Measurements from ENCODE around the gene DNAH5. TPM values are rescaled to one million over a fixed set of nuclear protein-coding genes. Genes with fewer than 3 reads are reported as not detected.

The DNAH5 gene
- total and polyA plus RNA-seq, 2 of the 8 experiments (the other 6 are each of a cell fraction or from before 2014, with no cell fraction given) = 0.30 to 0.73 TPM

- H2AFZ ChIP-seq (ENCODE audit: low read length) = no peak overlapping the region
- H3K79me2 ChIP-seq (ENCODE audit: control insufficient read depth in 1 of 2, insufficient read depth in 2 of 2, low read length in 2 of 2) = no peaks in the 10 kb centered on the region
- peaks cover 0 to 4% of the 10 kb centered on the region in 2 experiments; a peak in 1 of 4 replicates for H3K9me3 ChIP-seq (ENCODE audit: insufficient read depth in 2 of 2, low read depth in 1 of 2, low read length in 1 of 2)
- no peak overlapping the region for H3K4me3 ChIP-seq (ENCODE audit: extremely low read depth in 1 of 4, insufficient read depth in 2 of 4, low read depth in 3 of 4, low read length in 4 of 4)
- H3K36me3 ChIP-seq (ENCODE audit: control insufficient read depth in 2 of 4, insufficient read depth in 4 of 4, low read length in 3 of 4) = no peaks in the 10 kb centered on the region
- H3K23ac ChIP-seq (ENCODE audit: insufficient read length) = no peak overlapping the region
- no peaks in the 10 kb centered on the region for H3K79me1 ChIP-seq (ENCODE audit: low read depth, low read length)
- no peak overlapping the region for H3K27ac ChIP-seq (ENCODE audit: low read depth, low read length)
- H2BK15ac ChIP-seq (ENCODE audit: low read length) = no peak overlapping the region
- no peak overlapping the region for H4K91ac ChIP-seq (replicated peaks; ENCODE audit: insufficient read length, low read length)
- H2BK20ac ChIP-seq (ENCODE audit: low read length) = no peak overlapping the region
- no peak overlapping the region for H3K9ac ChIP-seq (replicated peaks in 1 of 4; ENCODE audit: extremely low read depth in 1 of 4, low read depth in 3 of 4, low read length in 3 of 4)
- no peak overlapping the region for H3K18ac ChIP-seq (ENCODE audit: extremely low read depth, low read length)
- H2BK120ac ChIP-seq (replicated peaks; ENCODE audit: low read depth, low read length) = no peak overlapping the region
- H3K4ac ChIP-seq (replicated peaks; ENCODE audit: insufficient read length, low read depth, low read length) = no peak overlapping the region
- no peak overlapping the region for H3K14ac ChIP-seq (ENCODE audit: insufficient read length)
- no peaks in the 10 kb centered on the region for H3K4me1 ChIP-seq (replicated peaks in 1 of 4; ENCODE audit: control insufficient read depth in 3 of 4, insufficient read depth in 4 of 4, low read length in 3 of 4)
- H3K23me2 ChIP-seq (ENCODE audit: low read depth, low read length) = no peaks in the 10 kb centered on the region
- no peak overlapping the region for H2BK5ac ChIP-seq (ENCODE audit: low read depth, low read length)
- H3K56ac ChIP-seq (replicated peaks; ENCODE audit: insufficient read length, low read depth, low read length) = no peak overlapping the region
- CTCF ChIA-PET (ENCODE audit: partially characterized antibody) = interaction anchor here (1.2 to 1.3 kb wide), 2 partner anchors 12 to 18 kb away, joined by 3 read pairs; no protein-coding TSS in a partner anchor
- H4K8ac ChIP-seq (ENCODE audit: extremely low read depth, insufficient read depth, low read length) = no peak overlapping the region
- H2BK12ac ChIP-seq (ENCODE audit: low read depth, low read length) = no peak overlapping the region
- POLR2A ChIA-PET (ENCODE audit: partially characterized antibody) = no interaction called here
- TF ChIP-seq ASH2L (IDR thresholded peaks at IDR 0.05; ENCODE audit: low read length) (no peak), SP1 (IDR thresholded peaks at IDR 0.05; ENCODE audit: low read depth, low read length) (no peak), MAFK (IDR thresholded peaks at IDR 0.05; ENCODE audit: low read depth, low read length) (no peak), SUZ12 (IDR thresholded peaks at IDR 0.05; ENCODE audit: low read length) (no peak), RBBP5 (IDR thresholded peaks at IDR 0.05; ENCODE audit: borderline replicate concordance, low read depth, low read length) (no peak), SIRT6 (IDR thresholded peaks at IDR 0.05; ENCODE audit: low read length) (no peak)
- H3K27me3 ChIP-seq (replicated peaks in 1 of 4; ENCODE audit: control insufficient read depth in 3 of 4, extremely low read depth in 1 of 4, insufficient read depth in 3 of 4, low read length in 3 of 4) = no peaks in the 10 kb centered on the region
- DNase-seq (ENCODE audit: low read depth in 1 of 2, low spot score in 2 of 2) (no peak), FAIRE-seq (no peak)
- no peaks in the 10 kb centered on the region for H4K20me1 ChIP-seq (replicated peaks in 1 of 2; ENCODE audit: control insufficient read depth in 1 of 2, insufficient read depth in 2 of 2, low read length in 2 of 2)
- no peak overlapping the region for H2AK5ac ChIP-seq (ENCODE audit: low read depth, low read length)
- H4K5ac ChIP-seq (ENCODE audit: insufficient read length, low read depth, low read length) = no peak overlapping the region
- no peak overlapping the region for H3K4me2 ChIP-seq (ENCODE audit: insufficient read depth in 1 of 2, low read depth in 2 of 2, low read length in 2 of 2)
Observed at GRCh38 chr5:13649656-13650055, 294.8 kb downstream of the DNAH5 start.

Measured in H1 (cell line).